ENCODE data around the gene IGIP.

The IGIP gene

GRCh38 chr5:140112685-140113179, 13.0 kb upstream of the IGIP start:
- H3K9ac ChIP-seq (ENCODE audit: low read length) = no peak overlapping the region
- H3K27me3 ChIP-seq (ENCODE audit: control insufficient read depth, insufficient read depth, low read length) = peaks cover 90% of the 10 kb centered on the region
- H3K27ac ChIP-seq (ENCODE audit: low read length) = no peak overlapping the region
- no peaks in the 10 kb centered on the region for H3K36me3 ChIP-seq (ENCODE audit: control insufficient read depth, low read depth, low read length)
- H3K4me3 ChIP-seq (ENCODE audit: low read length) = peak overlapping the region; percentile 70
- H3K4me1 ChIP-seq (ENCODE audit: control insufficient read depth, low read depth, low read length) = peaks cover 14% of the 10 kb centered on the region
- H3K9me3 ChIP-seq (ENCODE audit: control insufficient read depth, low read depth, low read length) = no peaks in the 10 kb centered on the region

GRCh38 chr5:140113180-140113698, 12.5 kb upstream of the IGIP start:
- H3K4me1 ChIP-seq (ENCODE audit: control insufficient read depth, low read depth, low read length) = peaks cover 18% of the 10 kb centered on the region
- H3K27me3 ChIP-seq (ENCODE audit: control insufficient read depth, insufficient read depth, low read length) = peaks cover 94% of the 10 kb centered on the region
- H3K9me3 ChIP-seq (ENCODE audit: control insufficient read depth, low read depth, low read length) = no peaks in the 10 kb centered on the region
- H3K27ac ChIP-seq (ENCODE audit: low read length) = no peak overlapping the region
- H3K9ac ChIP-seq (ENCODE audit: low read length) = no peak overlapping the region
- no peaks in the 10 kb centered on the region for H3K36me3 ChIP-seq (ENCODE audit: control insufficient read depth, low read depth, low read length)
- peak overlapping the region; percentile 70 for H3K4me3 ChIP-seq (ENCODE audit: low read length)

- no peak within 1 kb of the TSS for H3K27ac ChIP-seq (ENCODE audit: low read length)
- peaks cover 19% of the 10 kb centered on the region for H3K4me1 ChIP-seq (ENCODE audit: control insufficient read depth, low read depth, low read length)
- H3K9ac ChIP-seq (ENCODE audit: low read length) = no peak within 1 kb of the TSS
- no peaks in the 10 kb centered on the region for H3K9me3 ChIP-seq (ENCODE audit: control insufficient read depth, low read depth, low read length)
- H3K36me3 ChIP-seq (ENCODE audit: control insufficient read depth, low read depth, low read length) = no peaks in the 10 kb centered on the region
- peaks cover 90% of the 10 kb centered on the region for H3K27me3 ChIP-seq (ENCODE audit: control insufficient read depth, insufficient read depth, low read length)
- peak within 1 kb of the TSS; percentile 70 for H3K4me3 ChIP-seq (ENCODE audit: low read length)
Observed at GRCh38 chr5:140113699-140114263, 12.0 kb upstream of the IGIP start, which contains the start of gene PURA. PURA (plus strand) TSS chr5:140114109; CDS start chr5:140114182, 73 bp downstream.

GRCh38 chr5:140114341-140115185, 11.2 kb upstream of the IGIP start:
- H3K9me3 ChIP-seq (ENCODE audit: control insufficient read depth, low read depth, low read length) = no peaks in the 10 kb centered on the region
- H3K4me3 ChIP-seq (ENCODE audit: low read length) = peak overlapping the region; percentile 70
- no peaks in the 10 kb centered on the region for H3K36me3 ChIP-seq (ENCODE audit: control insufficient read depth, low read depth, low read length)
- H3K27ac ChIP-seq (ENCODE audit: low read length) = no peak overlapping the region
- H3K4me1 ChIP-seq (ENCODE audit: control insufficient read depth, low read depth, low read length) = peaks cover 13% of the 10 kb centered on the region
- H3K27me3 ChIP-seq (ENCODE audit: control insufficient read depth, insufficient read depth, low read length) = peaks cover 82% of the 10 kb centered on the region
- no peak overlapping the region for H3K9ac ChIP-seq (ENCODE audit: low read length)

GRCh38 chr5:140115186-140115500, 10.6 kb upstream of the IGIP start:
- no peak overlapping the region for H3K9ac ChIP-seq (ENCODE audit: low read length)
- H3K9me3 ChIP-seq (ENCODE audit: control insufficient read depth, low read depth, low read length) = no peaks in the 10 kb centered on the region
- H3K4me3 ChIP-seq (ENCODE audit: low read length) = peak overlapping the region; percentile 70
- no peaks in the 10 kb centered on the region for H3K36me3 ChIP-seq (ENCODE audit: control insufficient read depth, low read depth, low read length)
- H3K27ac ChIP-seq (ENCODE audit: low read length) = no peak overlapping the region
- peaks cover 13% of the 10 kb centered on the region for H3K4me1 ChIP-seq (ENCODE audit: control insufficient read depth, low read depth, low read length)
- peaks cover 77% of the 10 kb centered on the region for H3K27me3 ChIP-seq (ENCODE audit: control insufficient read depth, insufficient read depth, low read length)

- no peaks in the 10 kb centered on the region for H3K9me3 ChIP-seq (ENCODE audit: control insufficient read depth, low read depth, low read length)
- H3K27me3 ChIP-seq (ENCODE audit: control insufficient read depth, insufficient read depth, low read length) = peaks cover 61% of the 10 kb centered on the region
- H3K27ac ChIP-seq (ENCODE audit: low read length) = no peak overlapping the region
- no peaks in the 10 kb centered on the region for H3K36me3 ChIP-seq (ENCODE audit: control insufficient read depth, low read depth, low read length)
- H3K4me1 ChIP-seq (ENCODE audit: control insufficient read depth, low read depth, low read length) = peaks cover 9% of the 10 kb centered on the region
- H3K4me3 ChIP-seq (ENCODE audit: low read length) = no peak overlapping the region
- H3K9ac ChIP-seq (ENCODE audit: low read length) = no peak overlapping the region
Observed at GRCh38 chr5:140116716-140117115, 9.0 kb upstream of the IGIP start.

GRCh38 chr5:140117523-140117922, 8.2 kb upstream of the IGIP start:
- Histone ChIP-seq H3K4me3 (ENCODE audit: low read length) (no peak overlapping the region), H3K9ac (ENCODE audit: low read length) (no peak overlapping the region), H3K27me3 (ENCODE audit: control insufficient read depth, insufficient read depth, low read length) (peaks cover 53% of the 10 kb centered on the region), H3K27ac (ENCODE audit: low read length) (no peak overlapping the region), H3K36me3 (ENCODE audit: control insufficient read depth, low read depth, low read length) (no peaks in the 10 kb centered on the region), H3K9me3 (ENCODE audit: control insufficient read depth, low read depth, low read length) (no peaks in the 10 kb centered on the region), H3K4me1 (ENCODE audit: control insufficient read depth, low read depth, low read length) (peaks cover 9% of the 10 kb centered on the region)

- H3K36me3 ChIP-seq (ENCODE audit: control insufficient read depth, low read depth, low read length) = no peaks in the 10 kb centered on the region
- H3K27ac ChIP-seq (ENCODE audit: low read length) = no peak overlapping the region
- H3K9me3 ChIP-seq (ENCODE audit: control insufficient read depth, low read depth, low read length) = no peaks in the 10 kb centered on the region
- no peak overlapping the region for H3K4me3 ChIP-seq (ENCODE audit: low read length)
- H3K4me1 ChIP-seq (ENCODE audit: control insufficient read depth, low read depth, low read length) = peaks cover 9% of the 10 kb centered on the region
- peaks cover 44% of the 10 kb centered on the region for H3K27me3 ChIP-seq (ENCODE audit: control insufficient read depth, insufficient read depth, low read length)
- H3K9ac ChIP-seq (ENCODE audit: low read length) = no peak overlapping the region
Observed at GRCh38 chr5:140118302-140118936, 7.3 kb upstream of the IGIP start.

- H3K27ac ChIP-seq (ENCODE audit: low read length) = no peak overlapping the region
- no peak overlapping the region for H3K4me3 ChIP-seq (ENCODE audit: low read length)
- no peaks in the 10 kb centered on the region for H3K27me3 ChIP-seq (ENCODE audit: control insufficient read depth, insufficient read depth, low read length)
- H3K36me3 ChIP-seq (ENCODE audit: control insufficient read depth, low read depth, low read length) = no peaks in the 10 kb centered on the region
- H3K9ac ChIP-seq (ENCODE audit: low read length) = no peak overlapping the region
- H3K4me1 ChIP-seq (ENCODE audit: control insufficient read depth, low read depth, low read length) = no peaks in the 10 kb centered on the region
- H3K9me3 ChIP-seq (ENCODE audit: control insufficient read depth, low read depth, low read length) = no peaks in the 10 kb centered on the region
Observed at GRCh38 chr5:140126315-140127012, 727 bp downstream of the IGIP start.

- Histone ChIP-seq H3K4me3 (ENCODE audit: low read length) (no peak overlapping the region), H3K36me3 (ENCODE audit: control insufficient read depth, low read depth, low read length) (no peaks in the 10 kb centered on the region), H3K27me3 (ENCODE audit: control insufficient read depth, insufficient read depth, low read length) (no peaks in the 10 kb centered on the region), H3K9me3 (ENCODE audit: control insufficient read depth, low read depth, low read length) (no peaks in the 10 kb centered on the region), H3K27ac (ENCODE audit: low read length) (no peak overlapping the region), H3K9ac (ENCODE audit: low read length) (no peak overlapping the region), H3K4me1 (ENCODE audit: control insufficient read depth, low read depth, low read length) (no peaks in the 10 kb centered on the region)
Observed at GRCh38 chr5:140128376-140128775, 2.6 kb downstream of the IGIP start.

Data from iPS-18a (cell line).